Body of pancreas (tissue), 4 donors: ENCODE results near the gene OPA3. TPM values are rescaled to one million over a fixed set of nuclear protein-coding genes. Genes with fewer than 3 reads are reported as not detected.

Source experiments
- ATAC-seq: fragments of 150-250 bp; one replicate; pipeline ENCODE4 v1.9.1; 2016
- DNase-seq, 4 donors: peaks; one replicate each; pipeline ENCODE4 v3.0.0-alpha.2; 2019
- H3K27ac ChIP-seq, 4 donors: fragments of 200-600 bp; sonication (generic); 1 replicate in 3 of 4; 2 replicates in 1 of 4; pipeline versions ENCODE4 v1.5.1 to v1.6.1; 2016 to 2019; ENCODE audit warnings: mild to moderate bottlenecking in 1 of 4, mixed read lengths in 1 of 4, moderate library complexity in 1 of 4
- H3K27me3 ChIP-seq, 2 donors: fragments of 200-600 bp; sonication (generic); one replicate each; pipeline ENCODE4 v1.6.0; 2016; ENCODE audit warnings: mild to moderate bottlenecking in 1 of 2
- H3K36me3 ChIP-seq, 2 donors: fragments of 200-600 bp; sonication (generic); replicated peaks in 1 of 2; 2 replicates each; pipeline ENCODE4 v1.5.1; 2016; ENCODE audit warnings: low read depth in 2 of 2; ENCODE audit not compliant: insufficient read depth in 1 of 2
- H3K4me1 ChIP-seq: fragments of 200-600 bp; sonication (generic); one replicate; pipeline ENCODE4 v1.6.0; 2016
- H3K4me3 ChIP-seq, 2 donors: fragments of 200-600 bp; sonication (generic); 1 replicate in 1 of 2; 2 replicates in 1 of 2; pipeline ENCODE4 v1.5.1; 2016 to 2019
- H3K9me3 ChIP-seq, 3 donors: fragments of 200-600 bp; sonication (generic); 1 replicate in 2 of 3; 2 replicates in 1 of 3; pipeline ENCODE4 v1.5.1; 2016
- POLR2A ChIP-seq, 3 donors: fragments of 450-650 bp; IDR thresholded peaks; one replicate each; pipeline ENCODE4 v1.6.1; 2016; ENCODE audit warnings: antibody characterized with exemption in 3 of 3, mild to moderate bottlenecking in 2 of 3
- WGBS, 2 donors: methylation state at CpG; one replicate each; pipeline ENCODE4 v1.1.5; 2017; 5-methylcytosine and 5-hydroxymethylcytosine counted together
- intact Hi-C: fragments of 100-400 bp; cut with DNase I; formaldehyde crosslinking; loops from one replicate; pipeline ENCODE4 v1.15.1; 2023
- total RNA-seq, 2 donors: library from RNA; depleted of rRNA; stranded (reverse); fragments of >200 nt; gene quantifications; one replicate each; pipeline ENCODE4 v1.1.0, GENCODE V29; 2016
- TF ChIP-seq, protein P1 (sequence below), 7 experiments: fragments of 450-650 bp in 4 of 7; fragments of 200-600 bp in 3 of 7; sonication (generic) in 3 of 7; IDR thresholded peaks; one replicate each; pipeline ENCODE4 v1.5.1; 2016 to 2019; ENCODE audit warnings: antibody characterized with exemption in 7 of 7

The OPA3 gene
- total RNA-seq, 2 donors from 2014 or later = 4.2 to 22.7 TPM

DNA sequence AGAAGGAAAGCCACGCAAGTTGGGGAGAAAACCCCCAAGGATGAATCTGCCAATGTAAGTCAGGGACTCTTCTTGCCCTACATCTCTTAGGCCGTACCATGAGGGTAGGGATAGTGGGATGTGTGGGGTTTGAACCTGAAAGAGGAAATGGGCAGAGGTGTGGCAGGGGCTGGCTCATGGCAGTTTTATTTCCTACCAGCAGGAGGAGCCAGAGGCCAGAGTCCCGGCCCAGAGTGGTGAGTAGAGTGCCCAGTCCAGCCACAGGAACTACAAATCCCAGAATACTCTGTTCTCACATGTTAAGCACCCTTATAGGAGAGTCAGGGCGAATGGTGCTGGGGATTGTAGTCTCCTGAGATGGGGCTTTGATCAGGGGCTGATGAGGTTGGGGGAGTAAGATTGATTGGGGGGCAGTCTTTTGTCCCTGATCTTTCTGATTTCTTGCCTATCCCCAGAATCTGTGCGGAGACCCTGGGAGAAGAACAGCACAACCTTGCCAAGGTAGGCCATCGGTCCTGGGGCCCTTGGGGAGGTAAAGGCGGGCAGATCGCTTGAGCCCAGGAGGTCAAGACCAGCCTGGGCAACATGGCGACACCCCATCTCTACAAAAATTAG, 60.9 kb downstream of the OPA3 start:
- peak; percentile 82 to 90 (median 84) for DNase-seq
- 59 to 69% methylated on average over 6 to 9 of the region's 9 CpGs for WGBS, 2 donors
- ATAC-seq = peak; percentile 88
- peak overlapping the region in 2 of 4 donors; percentile 41 to 79 for H3K27ac ChIP-seq
- peaks cover 38% of the 10 kb centered on the region for H3K4me1 ChIP-seq
- intact Hi-C loops = loop anchor here (10.0 kb wide), 1 partner anchor 121 kb away; no protein-coding TSS in a partner anchor
- TF ChIP-seq, protein P1, sequence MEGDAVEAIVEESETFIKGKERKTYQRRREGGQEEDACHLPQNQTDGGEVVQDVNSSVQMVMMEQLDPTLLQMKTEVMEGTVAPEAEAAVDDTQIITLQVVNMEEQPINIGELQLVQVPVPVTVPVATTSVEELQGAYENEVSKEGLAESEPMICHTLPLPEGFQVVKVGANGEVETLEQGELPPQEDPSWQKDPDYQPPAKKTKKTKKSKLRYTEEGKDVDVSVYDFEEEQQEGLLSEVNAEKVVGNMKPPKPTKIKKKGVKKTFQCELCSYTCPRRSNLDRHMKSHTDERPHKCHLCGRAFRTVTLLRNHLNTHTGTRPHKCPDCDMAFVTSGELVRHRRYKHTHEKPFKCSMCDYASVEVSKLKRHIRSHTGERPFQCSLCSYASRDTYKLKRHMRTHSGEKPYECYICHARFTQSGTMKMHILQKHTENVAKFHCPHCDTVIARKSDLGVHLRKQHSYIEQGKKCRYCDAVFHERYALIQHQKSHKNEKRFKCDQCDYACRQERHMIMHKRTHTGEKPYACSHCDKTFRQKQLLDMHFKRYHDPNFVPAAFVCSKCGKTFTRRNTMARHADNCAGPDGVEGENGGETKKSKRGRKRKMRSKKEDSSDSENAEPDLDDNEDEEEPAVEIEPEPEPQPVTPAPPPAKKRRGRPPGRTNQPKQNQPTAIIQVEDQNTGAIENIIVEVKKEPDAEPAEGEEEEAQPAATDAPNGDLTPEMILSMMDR (IDR thresholded peaks at IDR 0.05) = peak; percentile 88 to 96 (median 93)
- no peak for TF ChIP-seq POLR2A (IDR thresholded peaks at IDR 0.05)
- no peaks in the 10 kb centered on the region for H3K9me3 ChIP-seq
- no peaks in the 10 kb centered on the region for H3K27me3 ChIP-seq
- peaks cover 0 to 2% of the 10 kb centered on the region in 2 donors for H3K36me3 ChIP-seq
- H3K4me3 ChIP-seq = no peak overlapping the region

GRCh38 chr19:45522010-45522941, 62.3 kb downstream of the OPA3 start:
- Histone ChIP-seq H3K27ac (no peak overlapping the region), H3K9me3 (no peaks in the 10 kb centered on the region), H3K36me3 (peaks cover 0 to 4% of the 10 kb centered on the region in 2 donors), H3K4me3 (no peak overlapping the region), H3K27me3 (no peaks in the 10 kb centered on the region), H3K4me1 (peaks cover 25% of the 10 kb centered on the region)
- TF ChIP-seq POLR2A (IDR thresholded peaks at IDR 0.05) = no peak
- TF ChIP-seq, protein P1 (IDR thresholded peaks at IDR 0.05) = no peak
- ATAC-seq = no peak
- intact Hi-C loops = loop anchor here (10.0 kb wide), 1 partner anchor 123 kb away; no protein-coding TSS in a partner anchor
- 73 to 87% methylated on average over 7 to 17 of the region's 24 CpGs for WGBS, 2 donors
- DNase-seq = no peak

DNA sequence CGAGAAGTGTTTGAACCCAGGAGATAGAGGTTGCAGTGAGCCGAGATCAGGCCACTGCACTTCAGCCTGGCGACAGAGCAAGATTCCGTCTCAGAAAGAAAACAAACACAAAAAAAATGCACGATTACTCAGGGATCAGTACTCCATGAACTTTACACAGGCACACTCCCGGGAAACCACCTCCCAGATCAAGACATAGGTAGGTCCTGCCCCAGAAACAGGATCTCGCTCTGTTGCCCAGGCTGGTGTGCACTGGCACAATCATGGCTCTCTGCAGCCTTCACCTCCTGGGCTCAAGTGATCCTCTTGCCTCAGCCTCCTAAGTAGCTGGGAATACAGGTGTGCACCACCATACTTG, 66.2 kb downstream of the OPA3 start:
- WGBS, 2 donors = 63 to 71% methylated on average over 7 of the region's 7 CpGs
- DNase-seq (no peak), ATAC-seq (no peak)
- peaks cover 0 to 4% of the 10 kb centered on the region in 2 donors for H3K36me3 ChIP-seq
- peaks cover 24% of the 10 kb centered on the region for H3K4me1 ChIP-seq
- H3K9me3 ChIP-seq = no peaks in the 10 kb centered on the region
- H3K27me3 ChIP-seq = no peaks in the 10 kb centered on the region
- TF ChIP-seq, protein P1 (IDR thresholded peaks at IDR 0.05) = no peak
- TF ChIP-seq POLR2A (IDR thresholded peaks at IDR 0.05) = no peak
- no peak overlapping the region for H3K4me3 ChIP-seq
- intact Hi-C loops = loop anchor here (10.0 kb wide), 1 partner anchor 56 kb away; no protein-coding TSS in a partner anchor
- H3K27ac ChIP-seq = no peak overlapping the region

- H3K27me3 ChIP-seq = no peaks in the 10 kb centered on the region
- intact Hi-C loops = loop anchor here (10.0 kb wide), 1 partner anchor 57 kb away; no protein-coding TSS in a partner anchor
- peaks cover 26% of the 10 kb centered on the region for H3K4me1 ChIP-seq
- no peak overlapping the region for H3K27ac ChIP-seq
- ATAC-seq (no peak), DNase-seq (no peak)
- 82 to 87% methylated on average over 27 to 44 of the region's 50 CpGs for WGBS, 2 donors
- TF ChIP-seq POLR2A (IDR thresholded peaks at IDR 0.05) = no peak
- TF ChIP-seq, protein P1 (IDR thresholded peaks at IDR 0.05) = no peak
- H3K9me3 ChIP-seq = no peaks in the 10 kb centered on the region
- H3K4me3 ChIP-seq = no peak overlapping the region
- H3K36me3 ChIP-seq = peaks cover 0 to 4% of the 10 kb centered on the region in 2 donors
Measured at GRCh38 chr19:45517641-45518468, 66.7 kb downstream of the OPA3 start.
